K562 (cell line): ENCODE data around the gene CPEB1. TPM values are rescaled to one million over a fixed set of nuclear protein-coding genes. Genes with fewer than 3 reads are reported as not detected.

ENCODE experiments used
- ATAC-seq: fragments of 200-7000 bp; cut with Tn5 transposase; 3 replicates; pipeline ENCODE4 v1.9.1; 2020; ENCODE audit warnings: moderate library complexity
- BruUV-seq: library from RNA; stranded (reverse); fragments of 400-500 nt; replicated peaks from 2 replicates; lab custom pipeline; 2021; lab: Mats Ljungman, UMichigan
- CTCF ChIA-PET: fragments of 300-600 bp; formaldehyde crosslinking; extraction: SDS; loops from one replicate; lab custom pipeline; 2021; ENCODE audit warnings: low intra/inter-chr PET ratio; lab: Yijun Ruan, JAX
- POLR2A ChIA-PET: fragments of 300-600, 350-650 bp; sonication (Branson Sonifier 250); formaldehyde crosslinking; extraction: SDS; loops from one replicate; lab custom pipeline; 2021; ENCODE audit warnings: antibody characterized with exemption, inconsistent platforms; lab: Yijun Ruan, JAX
- DNase-seq, 4 experiments: peaks; one replicate each; pipeline versions ENCODE4 v3.0.0 to v3.0.0-alpha.2; 2011 to 2018; ENCODE audit warnings: low spot score in 3 of 4, mixed read lengths in 3 of 4; ENCODE audit errors: extremely low read depth in 1 of 4
- FAIRE-seq: peaks from 2 replicates; lab custom pipeline; 2011; peaks lifted over from hg19 to GRCh38; lab: Jason Lieb, UNC
- H2AFZ ChIP-seq: 2 replicates; pipeline ENCODE4 v1.6.0; 2011; ENCODE audit warnings: low read depth, low read length, control low read depth, inconsistent platforms
- H3K27ac ChIP-seq: fragments of 200-600 bp; 3 replicates; pipeline ENCODE4 v1.8.0; 2011; ENCODE audit warnings: low read depth, mild to moderate bottlenecking, control low read depth, inconsistent platforms, low read length, moderate library complexity, mixed read lengths; ENCODE audit errors: extremely low read depth
- H3K27me3 ChIP-seq, 2 experiments: fragments of 300-600 bp in 1 of 2; 2 replicates in 1 of 2; 3 replicates in 1 of 2; pipeline versions ENCODE4 v1.6.0 to v1.8.0; 2011; ENCODE audit warnings: inconsistent platforms in 2 of 2, low read length in 2 of 2, mild to moderate bottlenecking in 1 of 2, mixed read lengths in 1 of 2, moderate library complexity in 1 of 2; ENCODE audit not compliant: control insufficient read depth in 2 of 2, insufficient read depth in 2 of 2
- H3K36me3 ChIP-seq: fragments of 300-600 bp; 3 replicates; pipeline ENCODE4 v1.8.0; 2011; ENCODE audit warnings: mild to moderate bottlenecking, low read length, inconsistent platforms; ENCODE audit not compliant: control insufficient read depth, insufficient read depth
- H3K4me1 ChIP-seq, 2 experiments: fragments of 200-600 bp in 1 of 2; replicated peaks in 1 of 2; 2 replicates in 1 of 2; 3 replicates in 1 of 2; pipeline versions ENCODE4 v1.5.1 to v1.8.0; 2011; ENCODE audit warnings: inconsistent platforms in 2 of 2, low read length in 2 of 2, mild to moderate bottlenecking in 1 of 2, mixed read lengths in 1 of 2, moderate library complexity in 1 of 2; ENCODE audit not compliant: control insufficient read depth in 2 of 2, insufficient read depth in 2 of 2
- H3K4me2 ChIP-seq: 2 replicates; pipeline ENCODE4 v1.6.1; 2011; ENCODE audit warnings: low read length, control low read depth, inconsistent platforms, mixed read lengths; ENCODE audit not compliant: insufficient read depth
- H3K4me3 ChIP-seq: fragments of 200-600 bp; sonication (generic), shearing (Covaris generic); 2 replicates; pipeline ENCODE4 v1.5.1; 2016; ENCODE audit warnings: control low read depth, inconsistent platforms
- H3K79me2 ChIP-seq: fragments of 200-600 bp; 3 replicates; pipeline ENCODE4 v1.8.0; 2011; ENCODE audit warnings: low read length, inconsistent platforms; ENCODE audit not compliant: control insufficient read depth, insufficient read depth
- H3K9ac ChIP-seq, 2 experiments: 2 replicates each; pipeline versions ENCODE4 v1.6.0 to v1.6.1; 2011; ENCODE audit warnings: low read depth in 2 of 2, low read length in 2 of 2, control low read depth in 1 of 2, inconsistent platforms in 1 of 2, mild to moderate bottlenecking in 1 of 2, mixed read lengths in 1 of 2; ENCODE audit not compliant: insufficient read depth in 1 of 2
- H3K9me1 ChIP-seq: one replicate; pipeline ENCODE4 v1.6.0; 2011; ENCODE audit warnings: inconsistent platforms, mild to moderate bottlenecking, low read length, moderate library complexity; ENCODE audit not compliant: control insufficient read depth, insufficient read depth
- H3K9me3 ChIP-seq: replicated peaks from 2 replicates; pipeline ENCODE4 v1.5.1; 2011; ENCODE audit warnings: low read depth, low read length, inconsistent platforms; ENCODE audit not compliant: control insufficient read depth, insufficient read depth
- H4K20me1 ChIP-seq: replicated peaks from 2 replicates; pipeline ENCODE4 v1.6.1; 2011; ENCODE audit warnings: low read length, inconsistent platforms, mixed read lengths; ENCODE audit not compliant: control insufficient read depth, insufficient read depth
- CHD4 ChIP-seq: fragments of 200-600 bp; sonication (generic); IDR thresholded peaks from 3 replicates; pipeline ENCODE4 v1.6.1; 2012; ENCODE audit warnings: low read depth, mild to moderate bottlenecking, mixed read lengths, low read length, inconsistent platforms; ENCODE audit not compliant: insufficient read depth, insufficient replicate concordance, poor library complexity, severe bottlenecking
- HDAC2 ChIP-seq: fragments of 450-650 bp; IDR thresholded peaks from 2 replicates; pipeline ENCODE4 v1.6.1; 2016; ENCODE audit warnings: mild to moderate bottlenecking
- HEY1 ChIP-seq: fragments of 250-450 bp; sonication (Bioruptor Pico); IDR thresholded peaks from 2 replicates; pipeline ENCODE4 v1.5.0; 2020; ENCODE audit warnings: mild to moderate bottlenecking, moderate library complexity, borderline replicate concordance
- HNRNPL ChIP-seq: fragments of 200-400 bp; formaldehyde crosslinking; IDR thresholded peaks from 2 replicates; pipeline ENCODE4 v1.6.1; 2017; ENCODE audit warnings: low read depth, mild to moderate bottlenecking, low read length
- KLF6 ChIP-seq: fragments of 250-450 bp; sonication (Bioruptor Pico); IDR thresholded peaks from 2 replicates; pipeline ENCODE4 v1.4.0; 2020; ENCODE audit warnings: mild to moderate bottlenecking, moderate library complexity, borderline replicate concordance
- MAFF ChIP-seq: IDR thresholded peaks from 2 replicates; pipeline ENCODE4 v1.6.1; 2012; ENCODE audit warnings: low read length, improper control_type of control experiment
- WGBS: fragments of 100-300 bp; shearing (Covaris generic); methylation state at CpG from one replicate; pipeline ENCODE4 v1.1.6; 2016; ENCODE audit warnings: low coverage, mixed read lengths; ENCODE audit not compliant: insufficient coverage; ENCODE audit errors: missing lambda C conversion rate; 5-methylcytosine and 5-hydroxymethylcytosine counted together
- in situ Hi-C: fragments of 300-500 bp; cut with MboI; formaldehyde crosslinking; loops from 4 replicates; pipeline ENCODE4 v1.15.0; 2018; ENCODE audit warnings: inconsistent platforms, mixed read lengths
- intact Hi-C: fragments of 100-400 bp; cut with micrococcal nuclease; formaldehyde crosslinking; loops from 2 replicates; pipeline ENCODE4 v1.14.2; 2022
- polyA plus RNA-seq, 8 experiments: library from polyadenylated mRNA; depleted of rRNA in 4 of 8; stranded (reverse) in 5 of 8; unstranded in 3 of 8; fragments of >200 nt; fragmentation: Nextera tagmentation in 2 of 8; fragmentation: Illumina TruSeq in 1 of 8; extraction: Ambion mirVana in 2 of 8; extraction: Trizol in 1 of 8; gene quantifications; 2 replicates each; pipeline versions ENCODE4 v1.2.1 to v1.2.3, GENCODE V29; 2011 to 2014; ENCODE audit warnings: inconsistent platforms in 1 of 8, missing spikeins in 1 of 8
- total RNA-seq, 7 experiments: library from RNA; depleted of rRNA in 6 of 7; stranded (reverse); fragments of >200 nt in 6 of 7; fragmentation: Illumina TruSeq in 2 of 7; extraction: Trizol in 2 of 7; gene quantifications; 2 replicates each; pipeline versions ENCODE4 v1.2.1 to v1.2.3, GENCODE V29; 2011 to 2021; ENCODE audit warnings: low replicate concordance in 1 of 7
- TF ChIP-seq, protein P1 (sequence below): fragments of 450-650 bp; formaldehyde crosslinking; IDR thresholded peaks from 2 replicates; pipeline ENCODE4 v1.4.0; 2020; ENCODE audit warnings: mild to moderate bottlenecking

The CPEB1 gene
- total and polyA plus RNA-seq, 9 of the 15 experiments (the other 6 are each of a cell fraction or from before 2014, with no cell fraction given) = 2.2 to 13.4 (median 9.7) TPM

DNA sequence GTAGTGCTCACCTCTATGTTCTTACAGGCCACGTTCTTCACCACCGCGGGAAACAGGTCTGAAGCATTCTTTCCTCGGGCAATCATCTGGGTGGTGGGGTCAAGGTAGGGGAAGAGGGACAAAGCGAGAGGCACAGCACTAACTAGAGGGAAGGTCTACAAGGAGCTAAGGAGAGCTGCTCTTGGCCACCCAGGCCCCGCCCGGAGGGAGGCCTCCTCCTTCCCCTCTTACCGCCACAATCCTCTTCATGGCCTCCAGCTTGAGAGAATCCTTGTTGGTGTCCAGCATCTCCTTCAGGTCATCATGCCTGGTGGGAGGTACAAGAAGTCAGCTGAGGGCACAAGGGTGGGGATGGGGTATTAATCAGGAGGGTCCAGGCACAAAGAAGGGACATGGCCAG is 42.0 kb upstream of the CPEB1 start:
- in situ Hi-C loops = no loop called here
- DNase-seq (no peak), FAIRE-seq (no peak), ATAC-seq (peak; percentile 54; the same call in 2 of the 3 replicates)
- Histone ChIP-seq H4K20me1 (no peaks in the 10 kb centered on the region), H3K4me1 (peaks cover 0 to 4% of the 10 kb centered on the region in 2 experiments; a peak in 1 of 5 replicates), H3K36me3 (no peaks in the 10 kb centered on the region), H3K4me3 (no peak overlapping the region), H3K79me2 (no peaks in the 10 kb centered on the region), H3K27me3 (peaks cover 10 to 20% of the 10 kb centered on the region in 2 experiments; a peak in 3 of 5 replicates), H3K9ac (no peak overlapping the region), H3K9me3 (no peaks in the 10 kb centered on the region), H3K27ac (no peak overlapping the region), H2AFZ (no peak overlapping the region), H3K9me1 (no peaks in the 10 kb centered on the region), H3K4me2 (no peak overlapping the region)
- intact Hi-C loops = no loop called here
- ChIA-PET CTCF (interaction anchor here (0.7 kb wide), 1 partner anchor 49 kb away, joined by 4 read pairs; no protein-coding TSS in a partner anchor), POLR2A (interaction anchor here (0.6 to 2.0 kb wide), 2 partner anchors 11 to 76 kb away, joined by 3 to 6 read pairs; no protein-coding TSS in a partner anchor)
- BruUV-seq = no TSS peak
- WGBS = 13% methylated on average over 7 of the region's 8 CpGs
- TF ChIP-seq, protein P1, sequence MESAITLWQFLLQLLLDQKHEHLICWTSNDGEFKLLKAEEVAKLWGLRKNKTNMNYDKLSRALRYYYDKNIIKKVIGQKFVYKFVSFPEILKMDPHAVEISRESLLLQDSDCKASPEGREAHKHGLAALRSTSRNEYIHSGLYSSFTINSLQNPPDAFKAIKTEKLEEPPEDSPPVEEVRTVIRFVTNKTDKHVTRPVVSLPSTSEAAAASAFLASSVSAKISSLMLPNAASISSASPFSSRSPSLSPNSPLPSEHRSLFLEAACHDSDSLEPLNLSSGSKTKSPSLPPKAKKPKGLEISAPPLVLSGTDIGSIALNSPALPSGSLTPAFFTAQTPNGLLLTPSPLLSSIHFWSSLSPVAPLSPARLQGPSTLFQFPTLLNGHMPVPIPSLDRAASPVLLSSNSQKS (CRISPR knock-in tag) = no peak
- TF ChIP-seq MAFF = no peak
- no peak for TF ChIP-seq HNRNPL
- no peak for TF ChIP-seq HDAC2
- TF ChIP-seq HEY1 (CRISPR knock-in tag) = no peak
- no peak for TF ChIP-seq CHD4
- TF ChIP-seq KLF6 (CRISPR knock-in tag) = no peak
- TF ChIP-seq, all 486 proteins: peak for 0
